SK-N-MC (cell line): Measurements from ENCODE around the gene POMC.

Source experiments
- FOXP2 ChIP-seq: optimal IDR thresholded peaks from 2 replicates; pipeline ENCODE3; 2011; ENCODE audit warnings: mild to moderate bottlenecking, moderate library complexity; ENCODE audit not compliant: insufficient read depth; ENCODE audit errors: extremely low read length, control extremely low read depth
- POLR2AphosphoS5 ChIP-seq: IDR thresholded peaks from 2 replicates; pipeline ENCODE4 v1.6.1; 2012; ENCODE audit warnings: mild to moderate bottlenecking, low read depth, low read length, borderline replicate concordance

DNA sequence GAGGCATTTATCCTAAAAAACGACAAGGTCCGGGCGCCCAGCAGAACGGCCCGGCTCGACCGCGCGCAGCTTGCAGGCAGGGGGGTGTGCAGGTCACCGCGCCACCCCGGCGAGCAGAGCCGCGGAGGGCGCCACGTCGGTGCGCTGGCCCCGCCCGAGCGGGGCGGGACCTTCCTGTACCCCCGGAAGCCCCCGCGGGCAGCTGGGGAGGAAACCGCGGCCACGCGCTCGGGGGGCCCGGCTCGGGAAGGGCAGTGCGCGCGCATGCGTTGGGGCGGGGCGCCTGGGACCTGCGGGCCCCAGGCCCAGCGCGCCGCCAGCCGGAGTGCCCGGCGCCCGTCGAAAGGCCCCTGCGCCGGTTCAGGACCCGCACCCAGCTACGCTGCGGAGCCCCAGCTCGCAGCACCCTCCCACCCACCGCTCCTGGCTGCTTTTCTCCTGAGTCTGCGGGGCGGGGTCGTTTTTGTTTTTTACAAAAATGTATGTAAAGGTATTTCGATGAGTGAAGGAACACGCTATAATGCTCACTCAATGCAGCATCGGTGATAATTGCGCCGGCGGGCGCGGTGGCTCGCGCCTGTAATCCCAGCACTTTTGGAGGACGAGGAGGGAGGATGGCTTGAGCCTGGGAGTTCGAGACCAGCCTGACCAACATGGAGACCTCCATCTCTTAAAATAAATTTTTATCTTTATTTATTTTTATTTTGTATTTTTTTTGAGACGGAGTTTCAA is 47.7 kb upstream of the POMC start:
- TF ChIP-seq FOXP2 (no peak), POLR2AphosphoS5 (no peak)
